Measurements from ENCODE around the gene KRTAP22-2. TPM values are rescaled to one million over a fixed set of nuclear protein-coding genes. Genes with fewer than 3 reads are reported as not detected.

The KRTAP22-2 gene
- total RNA-seq, 1 experiment from 2014 or later: not detected

- Histone ChIP-seq H3K27ac (ENCODE audit: insufficient read length, low read depth, low read length) (no peak within 1 kb of the TSS), H3K4ac (ENCODE audit: low read depth, low read length) (no peak within 1 kb of the TSS), H2AFZ (ENCODE audit: low read length) (no peak within 1 kb of the TSS), H3K18ac (ENCODE audit: insufficient read length, low read depth, low read length) (no peak within 1 kb of the TSS), H3K4me2 (ENCODE audit: insufficient read depth, insufficient read length, low read length) (no peak within 1 kb of the TSS), H3T11ph (ENCODE audit: low read length) (no peak within 1 kb of the TSS), H3K4me1 (ENCODE audit: insufficient read depth, low read length) (no peaks in the 10 kb centered on the region), H4K8ac (replicated peaks; ENCODE audit: insufficient read length, low read depth, low read length) (no peak within 1 kb of the TSS), H2BK12ac (ENCODE audit: insufficient read length, low read depth, low read length) (no peak within 1 kb of the TSS), H3K9ac (ENCODE audit: extremely low read depth, insufficient read length, low read length) (no peak within 1 kb of the TSS), H3K56ac (ENCODE audit: insufficient read length, low read depth, low read length) (no peak within 1 kb of the TSS), H2BK120ac (ENCODE audit: low read depth, low read length, poor library complexity, severe bottlenecking) (no peak within 1 kb of the TSS), H3K14ac (ENCODE audit: insufficient read depth, low read length) (no peak within 1 kb of the TSS), H3K27me3 (ENCODE audit: insufficient read depth, low read length) (no peaks in the 10 kb centered on the region), H4K20me1 (ENCODE audit: control insufficient read depth, insufficient read depth, insufficient read length) (no peaks in the 10 kb centered on the region), H4K5ac (ENCODE audit: insufficient read length, low read depth, low read length) (no peak within 1 kb of the TSS), H2BK20ac (ENCODE audit: low read depth, low read length, poor library complexity, severe bottlenecking) (no peak within 1 kb of the TSS), H3K23me2 (ENCODE audit: insufficient read length, low read depth, low read length, poor library complexity, severe bottlenecking) (no peaks in the 10 kb centered on the region), H3K9me3 (ENCODE audit: control insufficient read depth, low read depth, low read length) (no peaks in the 10 kb centered on the region), H2AK5ac (ENCODE audit: insufficient read length, low read length) (no peak within 1 kb of the TSS), H3K79me2 (ENCODE audit: insufficient read depth, low read length) (no peaks in the 10 kb centered on the region), H2BK5ac (ENCODE audit: insufficient read length, low read length) (no peak within 1 kb of the TSS), H3K23ac (ENCODE audit: insufficient read length, low read depth, low read length) (no peak within 1 kb of the TSS), H2BK15ac (ENCODE audit: low read depth, low read length) (no peak within 1 kb of the TSS), H3K79me1 (ENCODE audit: insufficient read depth, low read depth, low read length, poor library complexity, severe bottlenecking) (no peaks in the 10 kb centered on the region), H4K91ac (ENCODE audit: insufficient read length, low read depth, low read length) (no peak within 1 kb of the TSS)
- Mint-ChIP-seq H3K4me3 (no peak within 1 kb of the TSS), H3K4me1 (no peaks in the 10 kb centered on the region), H3K27me3 (ENCODE audit: low read depth) (peaks cover 1% of the 10 kb centered on the region), H3K9me3 (peaks cover 13 to 35% of the 10 kb centered on the region in 2 experiments), H3K36me3 (ENCODE audit: insufficient read depth in 1 of 3, low read depth in 3 of 3) (peaks cover 6 to 26% (median 11%) of the 10 kb centered on the region in 3 experiments), H3K27ac (no peak within 1 kb of the TSS)
- no peak for TF ChIP-seq CTCF (conservative IDR thresholded peaks at IDR 0.05)
- no CpG with 5 or more reads among the region's 3 CpGs for WGBS (ENCODE audit: extremely low coverage, insufficient read length, low lambda C conversion rate)
- no peak for DNase-seq
These were observed 30.3 kb upstream of the KRTAP22-2 start, which contains the start of gene KRTAP20-4 for GRCh38 chr21:30620522-30620921. Gene KRTAP20-4 (plus strand): TSS chr21:30620627.

Data from H9 (cell line).